Fibroblast of skin of right quadriceps (primary cell): ENCODE measurements around the gene PARVG.

ENCODE experiments used
- DNase-seq: peaks from one replicate; pipeline ENCODE4 v3.0.0-alpha.2; 2013

Gene PARVG

GRCh38 chr22:44246615-44247326 lies 66.0 kb downstream of the PARVG start:
- no peak for DNase-seq

DNA sequence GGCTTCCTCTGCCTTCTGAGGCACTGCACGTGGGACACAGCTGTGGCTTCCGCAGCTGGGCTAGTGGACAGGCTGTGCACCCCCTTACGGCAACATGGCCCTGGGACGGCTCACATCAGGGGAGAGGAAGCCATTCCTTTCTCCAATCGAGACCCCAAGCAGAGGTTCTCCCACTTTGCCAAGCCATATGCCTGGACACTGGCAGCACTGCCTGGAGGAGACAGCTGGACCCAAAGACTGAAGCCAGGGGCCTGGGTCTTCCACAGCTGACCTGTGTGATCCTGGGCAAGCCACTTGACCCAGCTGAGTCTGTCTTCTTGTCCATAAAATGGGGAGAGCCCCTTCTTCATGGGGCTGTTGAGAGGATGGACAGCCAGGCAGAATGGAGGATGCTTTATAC lies 66.6 kb downstream of the PARVG start:
- no peak for DNase-seq

- no peak for DNase-seq
Measured at GRCh38 chr22:44247923-44248892, 67.5 kb downstream of the PARVG start.

DNA sequence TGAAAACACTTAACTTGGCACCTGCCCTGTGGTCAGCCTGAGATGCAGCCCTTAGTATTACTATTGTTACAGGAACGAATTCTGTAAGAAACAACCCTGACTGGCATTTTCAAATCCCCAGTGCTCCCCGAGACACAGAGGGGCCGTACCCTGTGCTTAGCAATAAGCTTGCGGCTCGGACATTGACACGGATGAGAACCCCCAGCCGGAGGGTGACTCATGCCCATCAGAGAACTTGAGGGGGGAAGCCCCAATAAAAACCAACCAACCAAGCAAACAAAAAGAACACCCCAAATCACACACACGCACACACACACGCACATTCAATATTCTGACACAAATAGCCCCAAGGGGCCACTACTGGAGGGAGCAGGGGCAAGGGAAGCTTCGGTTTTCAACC lies 68.2 kb downstream of the PARVG start:
- DNase-seq = no peak

DNA sequence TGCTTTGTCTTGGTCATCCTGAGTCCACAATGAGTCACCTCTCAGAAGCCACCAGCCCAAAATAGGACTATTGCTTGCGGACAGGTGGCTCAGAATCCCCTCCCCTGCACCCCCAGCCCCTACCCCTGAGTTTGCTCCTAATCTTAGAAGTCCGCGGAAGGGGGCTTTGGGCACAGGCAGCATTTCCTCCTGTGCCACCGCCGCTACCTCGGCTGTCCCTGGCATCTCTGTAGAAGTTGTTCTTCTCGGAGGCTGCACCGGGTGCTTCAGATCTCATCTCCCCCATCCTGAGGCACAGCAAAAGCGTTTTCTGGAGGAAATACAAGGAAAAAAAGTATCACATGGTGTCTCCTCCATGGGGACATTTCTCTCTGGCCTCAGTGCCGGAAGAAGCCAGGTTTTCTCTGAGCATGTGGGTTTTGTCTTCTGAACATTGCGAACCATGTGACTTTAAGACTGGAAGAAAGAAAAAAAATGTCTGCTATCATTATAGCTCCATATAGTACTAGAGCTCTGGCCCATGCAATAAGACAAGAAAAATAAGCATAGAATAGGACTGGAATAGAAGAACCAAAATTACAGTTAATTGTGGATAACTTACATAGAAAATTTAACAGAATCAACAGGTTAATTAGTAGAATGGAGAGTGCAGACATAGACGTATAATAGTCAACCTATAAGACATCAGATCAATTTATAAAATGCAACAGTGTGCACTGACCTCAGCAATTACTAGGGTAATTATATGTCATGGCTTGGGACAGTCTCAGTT lies 68.8 kb downstream of the PARVG start:
- no peak for DNase-seq

- no peak for DNase-seq
Measured at GRCh38 chr22:44254811-44255210, 74.1 kb downstream of the PARVG start.

DNA sequence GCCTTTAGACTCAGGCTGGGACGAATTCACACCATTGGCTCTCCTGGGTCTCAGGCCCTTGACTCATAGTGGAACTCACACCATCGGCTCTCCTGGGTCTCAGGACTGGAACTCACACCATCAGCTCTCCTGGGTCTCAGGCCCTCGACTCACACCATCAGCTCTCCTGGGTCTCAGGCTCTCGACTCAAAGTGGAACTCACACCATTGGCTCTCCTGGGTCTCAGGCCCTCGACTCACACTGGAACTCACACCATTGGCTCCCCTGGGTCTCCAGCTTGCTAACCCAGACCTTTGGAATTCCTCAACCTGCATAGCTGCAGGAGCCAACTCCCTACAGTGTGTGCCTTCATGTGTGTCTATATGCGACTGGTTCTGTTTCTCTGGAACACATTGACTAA lies 75.4 kb downstream of the PARVG start:
- no peak for DNase-seq

- DNase-seq = no peak
Measured at GRCh38 chr22:44256556-44257485, 76.1 kb downstream of the PARVG start.
